Measurements from ENCODE around the gene KIF16B. TPM values are rescaled to one million over a fixed set of nuclear protein-coding genes. Genes with fewer than 3 reads are reported as not detected.

Gene KIF16B
- total and polyA plus RNA-seq, 2 of the 8 experiments (the other 6 are each of a cell fraction or from before 2014, with no cell fraction given): 3.0 to 9.2 TPM

GRCh38 chr20:16427571-16427970 lies 145.7 kb downstream of the KIF16B start:
- no peaks in the 10 kb centered on the region for H3K9me3 ChIP-seq (ENCODE audit: insufficient read depth in 2 of 2, low read depth in 1 of 2, low read length in 1 of 2)
- H3K79me2 ChIP-seq (ENCODE audit: control insufficient read depth in 1 of 2, insufficient read depth in 2 of 2, low read length in 2 of 2): no peaks in the 10 kb centered on the region
- H3K4me1 ChIP-seq (replicated peaks in 1 of 4; ENCODE audit: control insufficient read depth in 3 of 4, insufficient read depth in 4 of 4, low read length in 3 of 4): peaks cover 0 to 5% (median 0%) of the 10 kb centered on the region in 4 experiments; a peak in 2 of 7 replicates
- no peak overlapping the region for H3K4me2 ChIP-seq (ENCODE audit: insufficient read depth in 1 of 2, low read depth in 2 of 2, low read length in 2 of 2)
- H4K5ac ChIP-seq (ENCODE audit: insufficient read length, low read depth, low read length): no peak overlapping the region
- H4K91ac ChIP-seq (replicated peaks; ENCODE audit: insufficient read length, low read length): no peak overlapping the region
- H3K4me3 ChIP-seq (ENCODE audit: extremely low read depth in 1 of 4, insufficient read depth in 2 of 4, low read depth in 3 of 4, low read length in 4 of 4): no peak overlapping the region
- no peak overlapping the region for H2AK5ac ChIP-seq (ENCODE audit: low read depth, low read length)
- no peak overlapping the region for H3K23ac ChIP-seq (ENCODE audit: insufficient read length)
- no peak overlapping the region for H2BK20ac ChIP-seq (ENCODE audit: low read length)
- no peak overlapping the region for H2BK12ac ChIP-seq (ENCODE audit: low read depth, low read length)
- H3K9ac ChIP-seq (replicated peaks in 1 of 4; ENCODE audit: extremely low read depth in 1 of 4, low read depth in 3 of 4, low read length in 3 of 4): no peak overlapping the region
- no peak overlapping the region for H3K14ac ChIP-seq (ENCODE audit: insufficient read length)
- H3K27ac ChIP-seq (ENCODE audit: low read depth, low read length): no peak overlapping the region
- H3K27me3 ChIP-seq (replicated peaks in 1 of 4; ENCODE audit: control insufficient read depth in 3 of 4, extremely low read depth in 1 of 4, insufficient read depth in 3 of 4, low read length in 3 of 4): no peaks in the 10 kb centered on the region
- H4K20me1 ChIP-seq (replicated peaks in 1 of 2; ENCODE audit: control insufficient read depth in 1 of 2, insufficient read depth in 2 of 2, low read length in 2 of 2): no peaks in the 10 kb centered on the region
- no peak overlapping the region for H3K4ac ChIP-seq (replicated peaks; ENCODE audit: insufficient read length, low read depth, low read length)
- no peaks in the 10 kb centered on the region for H3K79me1 ChIP-seq (ENCODE audit: low read depth, low read length)
- H3K23me2 ChIP-seq (ENCODE audit: low read depth, low read length): no peaks in the 10 kb centered on the region
- no peak overlapping the region for H4K8ac ChIP-seq (ENCODE audit: extremely low read depth, insufficient read depth, low read length)
- no peak overlapping the region for H3K56ac ChIP-seq (replicated peaks; ENCODE audit: insufficient read length, low read depth, low read length)
- no peak overlapping the region for H2BK5ac ChIP-seq (ENCODE audit: low read depth, low read length)
- H2BK120ac ChIP-seq (replicated peaks; ENCODE audit: low read depth, low read length): no peak overlapping the region
- H3K18ac ChIP-seq (ENCODE audit: extremely low read depth, low read length): no peak overlapping the region
- H3K36me3 ChIP-seq (ENCODE audit: control insufficient read depth in 2 of 4, insufficient read depth in 4 of 4, low read length in 3 of 4): peaks cover 0 to 5% (median 0%) of the 10 kb centered on the region in 4 experiments; a peak in 1 of 8 replicates
- ChIA-PET POLR2A (ENCODE audit: partially characterized antibody) (no interaction called here), CTCF (ENCODE audit: partially characterized antibody) (no interaction called here)
- H2AFZ ChIP-seq (ENCODE audit: low read length): no peak overlapping the region
- 91% methylated on average over 2 of the region's 2 CpGs; no CpG with 5 or more reads in 1 of the 2 experiments for WGBS, 2 experiments (ENCODE audit: extremely low coverage in 1 of 2, insufficient coverage in 1 of 2, insufficient read length in 1 of 2, insufficient replicate concordance in 2 of 2, low coverage in 1 of 2, low lambda C conversion rate in 2 of 2, missing lambda C conversion rate in 1 of 2)
- no peak for FAIRE-seq
- H2BK15ac ChIP-seq (ENCODE audit: low read length): no peak overlapping the region
- DNase-seq (ENCODE audit: low read depth in 1 of 2, low spot score in 2 of 2): no peak

All from H1 (cell line).